HepG2 (cell line): ENCODE measurements around the gene PPIL3. TPM values are rescaled to one million over a fixed set of nuclear protein-coding genes. Genes with fewer than 3 reads are reported as not detected.

ENCODE experiments used
- AGO2 ChIP-seq: fragments of 200-400 bp; formaldehyde crosslinking; optimal IDR thresholded peaks from 2 replicates; pipeline ENCODE3; 2017; ENCODE audit warnings: mild to moderate bottlenecking, low read depth, low read length, moderate library complexity
- ARHGAP35 ChIP-seq: sonication (generic); formaldehyde crosslinking; IDR thresholded peaks from 2 replicates; pipeline ENCODE4 v1.9.0; 2022; ENCODE audit warnings: mild to moderate bottlenecking, inconsistent platforms, moderate library complexity, missing genetic modification reagents, borderline replicate concordance
- ARID2 ChIP-seq: sonication (generic); formaldehyde crosslinking; IDR thresholded peaks from 2 replicates; pipeline ENCODE4 v1.8.1; 2022; ENCODE audit warnings: mild to moderate bottlenecking, missing genetic modification reagents, borderline replicate concordance
- CAMTA2 ChIP-seq: sonication (generic); formaldehyde crosslinking; IDR thresholded peaks from 2 replicates; pipeline ENCODE4 v1.4.0; 2020; ENCODE audit warnings: mild to moderate bottlenecking, missing genetic modification reagents, borderline replicate concordance
- CCDC6 ChIP-seq: sonication (generic); formaldehyde crosslinking; IDR thresholded peaks from 2 replicates; pipeline ENCODE4 v1.8.1; 2022; ENCODE audit warnings: mild to moderate bottlenecking, missing genetic modification reagents, moderate library complexity
- FOXM1 ChIP-seq: sonication (generic); formaldehyde crosslinking; IDR thresholded peaks from 2 replicates; pipeline ENCODE4 v1.5.0; 2020; ENCODE audit warnings: missing genetic modification reagents
- IRF2 ChIP-seq: IDR thresholded peaks from 2 replicates; pipeline ENCODE4 v1.6.1; 2018; ENCODE audit warnings: missing genetic modification reagents, missing compliant biosample characterization
- KAT7 ChIP-seq: IDR thresholded peaks from 2 replicates; pipeline ENCODE4 v1.6.1; 2018; ENCODE audit warnings: borderline replicate concordance, missing compliant biosample characterization
- KLF13 ChIP-seq: sonication (generic); formaldehyde crosslinking; IDR thresholded peaks from 2 replicates; pipeline ENCODE4 v1.4.0; 2020; ENCODE audit warnings: mild to moderate bottlenecking, missing genetic modification reagents
- NCOA1 ChIP-seq: sonication (generic); formaldehyde crosslinking; IDR thresholded peaks from 2 replicates; pipeline ENCODE4 v1.9.0; 2021; ENCODE audit warnings: missing genetic modification reagents
- NCOR1 ChIP-seq: fragments of 200-600 bp; sonication (generic); IDR thresholded peaks from 2 replicates; pipeline ENCODE4 v1.7.0; 2017; ENCODE audit warnings: antibody characterized with exemption, low read length, borderline replicate concordance
- ONECUT2 ChIP-seq: sonication (generic); formaldehyde crosslinking; IDR thresholded peaks from 2 replicates; pipeline ENCODE4 v1.4.0; 2020; ENCODE audit warnings: missing genetic modification reagents
- PHF20 ChIP-seq: sonication (generic); formaldehyde crosslinking; IDR thresholded peaks from 2 replicates; pipeline ENCODE4 v1.5.0; 2020; ENCODE audit warnings: mild to moderate bottlenecking, missing genetic modification reagents
- PHF21A ChIP-seq: sonication (generic); formaldehyde crosslinking; IDR thresholded peaks from 2 replicates; pipeline ENCODE4 v1.5.0; 2020; ENCODE audit warnings: mild to moderate bottlenecking, missing genetic modification reagents
- POLR2A ChIP-seq, 2 experiments: IDR thresholded peaks; 2 replicates each; pipeline ENCODE4 v1.6.1; 2011; ENCODE audit warnings: low read depth in 2 of 2, low read length in 2 of 2, mild to moderate bottlenecking in 1 of 2, moderate library complexity in 1 of 2; ENCODE audit not compliant: insufficient read depth in 1 of 2
- RAD21 ChIP-seq: fragments of 450-650 bp; formaldehyde crosslinking; IDR thresholded peaks from 2 replicates; pipeline ENCODE4 v1.5.0; 2020; ENCODE audit warnings: mild to moderate bottlenecking
- RARG ChIP-seq: sonication (generic); formaldehyde crosslinking; IDR thresholded peaks from 2 replicates; pipeline ENCODE4 v1.4.0; 2020; ENCODE audit warnings: low read depth, mild to moderate bottlenecking, missing genetic modification reagents
- RCOR2 ChIP-seq: IDR thresholded peaks from 2 replicates; pipeline ENCODE4 v1.6.1; 2016; ENCODE audit warnings: missing biosample characterization, missing genetic modification reagents
- REL ChIP-seq: sonication (generic); formaldehyde crosslinking; conservative IDR thresholded peaks from 2 replicates; pipeline ENCODE4 v1.8.0; 2022; ENCODE audit warnings: mild to moderate bottlenecking, missing genetic modification reagents, moderate library complexity
- SP4 ChIP-seq: sonication (generic); formaldehyde crosslinking; IDR thresholded peaks from 2 replicates; pipeline ENCODE4 v1.8.1; 2023; ENCODE audit warnings: mild to moderate bottlenecking, missing genetic modification reagents
- SRY ChIP-seq: sonication (generic); formaldehyde crosslinking; IDR thresholded peaks from 2 replicates; pipeline ENCODE4 v1.8.0; 2022; ENCODE audit warnings: mild to moderate bottlenecking, missing genetic modification reagents
- ZBTB21 ChIP-seq: sonication (generic); formaldehyde crosslinking; IDR thresholded peaks from 2 replicates; pipeline ENCODE4 v1.4.0; 2020; ENCODE audit warnings: missing genetic modification reagents
- ZKSCAN1 ChIP-seq: fragments of 150-350 bp; IDR thresholded peaks from 2 replicates; pipeline ENCODE4 v1.6.1; 2014; ENCODE audit warnings: low read length
- ZNF260 ChIP-seq: sonication (generic); formaldehyde crosslinking; IDR thresholded peaks from 2 replicates; pipeline ENCODE4 v1.4.0; 2020; ENCODE audit warnings: missing genetic modification reagents, low read depth, mild to moderate bottlenecking, borderline replicate concordance
- ZNF382 ChIP-seq: sonication (generic); formaldehyde crosslinking; IDR thresholded peaks from 2 replicates; pipeline ENCODE4 v1.5.0; 2020; ENCODE audit warnings: missing genetic modification reagents, mild to moderate bottlenecking, borderline replicate concordance
- ZNF570 ChIP-seq: sonication (generic); formaldehyde crosslinking; IDR thresholded peaks from 2 replicates; pipeline ENCODE4 v1.4.0; 2020; ENCODE audit warnings: mild to moderate bottlenecking, missing genetic modification reagents, borderline replicate concordance
- ZNF761 ChIP-seq: sonication (generic); formaldehyde crosslinking; conservative IDR thresholded peaks from 2 replicates; pipeline ENCODE4 v1.4.0; 2020; ENCODE audit warnings: mild to moderate bottlenecking, missing genetic modification reagents
- ZNF768 ChIP-seq: sonication (generic); formaldehyde crosslinking; IDR thresholded peaks from 2 replicates; pipeline ENCODE4 v1.4.0; 2020; ENCODE audit warnings: missing genetic modification reagents
- ZNF891 ChIP-seq: sonication (generic); formaldehyde crosslinking; IDR thresholded peaks from 2 replicates; pipeline ENCODE4 v1.5.0; 2020; ENCODE audit warnings: mild to moderate bottlenecking, missing genetic modification reagents
- ZSCAN22 ChIP-seq: sonication (generic); formaldehyde crosslinking; IDR thresholded peaks from 2 replicates; pipeline ENCODE4 v1.4.0; 2020; ENCODE audit warnings: mild to moderate bottlenecking, missing genetic modification reagents
- polyA plus RNA-seq, 8 experiments: library from polyadenylated mRNA; depleted of rRNA in 3 of 8; stranded (reverse) in 7 of 8; unstranded in 1 of 8; fragments of >200 nt; fragmentation: Illumina TruSeq in 4 of 8; extraction: Trizol in 4 of 8; gene quantifications; 2 replicates each; pipeline versions ENCODE4 v1.2.1 to v1.2.3, GENCODE V29; 2011 to 2016; ENCODE audit warnings: low read depth in 4 of 8, missing spikeins in 1 of 8, mixed read lengths in 1 of 8; ENCODE audit not compliant: insufficient read depth in 1 of 8
- total RNA-seq, 5 experiments: library from RNA; depleted of rRNA; stranded (reverse); fragments of >200 nt; fragmentation: Illumina TruSeq; extraction: Trizol; gene quantifications; 2 replicates each; pipeline ENCODE4 v1.2.3, GENCODE V29; 2016; ENCODE audit warnings: low read depth in 1 of 5
- TF ChIP-seq, protein P1 (sequence below): sonication (generic); formaldehyde crosslinking; IDR thresholded peaks from 2 replicates; pipeline ENCODE4 v1.4.0; 2020; ENCODE audit warnings: missing genetic modification reagents, borderline replicate concordance

Gene PPIL3
- total and polyA plus RNA-seq, 2 of the 13 experiments (the other 11 are each of a cell fraction or from before 2014, with no cell fraction given) = 98.7 to 107 TPM

DNA sequence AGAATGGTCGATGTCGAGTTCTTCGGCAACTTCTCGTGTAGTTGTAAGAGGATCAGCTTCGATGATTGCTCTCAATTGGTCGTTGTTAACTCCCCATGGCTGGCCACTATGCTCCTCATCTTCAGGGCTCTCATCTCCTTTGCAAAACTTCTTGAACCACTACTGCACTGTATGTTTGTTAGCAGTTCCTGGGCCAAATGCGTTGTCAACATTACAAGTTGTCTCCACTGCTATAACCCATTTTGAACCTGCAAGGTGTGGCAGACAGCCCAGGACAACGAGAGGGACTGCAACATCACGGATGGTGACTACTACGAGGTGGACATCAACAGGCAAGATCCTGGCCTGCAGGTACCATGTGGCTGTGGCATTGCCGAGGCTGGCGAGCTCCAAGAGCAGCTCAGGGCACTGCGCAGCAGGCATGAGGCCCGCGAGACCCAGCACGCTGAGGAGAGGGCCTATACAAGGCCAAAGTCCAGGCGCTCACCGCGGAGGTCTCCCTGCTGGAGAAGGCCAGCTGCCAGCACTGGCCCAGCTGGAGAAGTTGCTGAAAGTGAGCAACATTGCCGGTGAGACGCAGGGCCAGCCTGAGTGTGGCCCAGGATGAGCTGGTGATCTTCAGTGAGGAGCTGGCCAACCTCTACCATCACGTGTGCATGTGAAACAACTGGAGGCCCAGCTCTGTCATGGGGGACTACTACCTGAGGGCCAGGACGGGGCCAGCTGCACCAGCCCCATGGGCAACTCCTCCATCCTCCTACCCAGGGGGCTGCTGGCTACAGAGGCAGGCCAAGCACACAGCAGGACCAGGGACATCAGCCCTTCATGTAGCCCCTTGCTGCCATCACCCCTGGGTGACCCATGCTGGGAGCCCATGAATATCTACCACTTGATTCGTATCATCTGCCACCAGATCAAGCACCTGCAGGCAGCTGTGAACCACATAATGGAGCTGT is 44.6 kb downstream of the PPIL3 start (continued):
- no peak for TF ChIP-seq RAD21 (CRISPR knock-in tag)
- no peak for TF ChIP-seq ZNF382 (CRISPR knock-in tag)
- TF ChIP-seq NCOA1 (CRISPR knock-in tag) = no peak
- TF ChIP-seq ZNF768 = peak; percentile 83; the same call in 1 of the 2 replicates
- TF ChIP-seq SRY (CRISPR knock-in tag) = peak; percentile 37; the same call in 1 of the 2 replicates
- no peak for TF ChIP-seq AGO2
- TF ChIP-seq RARG (CRISPR knock-in tag) = no peak
- TF ChIP-seq ZNF570 (CRISPR knock-in tag) = no peak
- TF ChIP-seq KLF13 (CRISPR knock-in tag) = no peak
- no peak for TF ChIP-seq KAT7
- no peak for TF ChIP-seq CAMTA2 (CRISPR knock-in tag)
- TF ChIP-seq ZNF891 = peak; percentile 71
- no peak for TF ChIP-seq REL
- TF ChIP-seq ONECUT2 (CRISPR knock-in tag) = no peak
- TF ChIP-seq NCOR1 = no peak
- no peak for TF ChIP-seq ZKSCAN1
- TF ChIP-seq ARID2 = peak; percentile 96
- TF ChIP-seq PHF20 (CRISPR knock-in tag) = peak; percentile 48; the same call in 1 of the 2 replicates
- TF ChIP-seq SP4 (CRISPR knock-in tag) = peak; percentile 72; the same call in 1 of the 2 replicates
- TF ChIP-seq PHF21A (CRISPR knock-in tag) = no peak
- TF ChIP-seq FOXM1 (CRISPR knock-in tag) = no peak
- TF ChIP-seq ZNF761 (CRISPR knock-in tag) = no peak; the same call in none of the 2 replicates
- TF ChIP-seq CCDC6 (CRISPR knock-in tag) = no peak
- TF ChIP-seq RCOR2 (CRISPR knock-in tag) = no peak
- peak; percentile 20; the same call in 1 of the 2 replicates for TF ChIP-seq IRF2 (CRISPR knock-in tag)
- TF ChIP-seq ZSCAN22 = no peak
- TF ChIP-seq ZBTB21 = no peak
- 0 out of 4 replicates have a peak, but pooled peaks of 1 of the 2 experiments have one; percentile 33 for TF ChIP-seq POLR2A (IDR thresholded peaks at IDR 0.05; ENCODE audit: insufficient read depth in 1 of 2, low read depth in 2 of 2, low read length in 2 of 2)
- TF ChIP-seq, protein P1, sequence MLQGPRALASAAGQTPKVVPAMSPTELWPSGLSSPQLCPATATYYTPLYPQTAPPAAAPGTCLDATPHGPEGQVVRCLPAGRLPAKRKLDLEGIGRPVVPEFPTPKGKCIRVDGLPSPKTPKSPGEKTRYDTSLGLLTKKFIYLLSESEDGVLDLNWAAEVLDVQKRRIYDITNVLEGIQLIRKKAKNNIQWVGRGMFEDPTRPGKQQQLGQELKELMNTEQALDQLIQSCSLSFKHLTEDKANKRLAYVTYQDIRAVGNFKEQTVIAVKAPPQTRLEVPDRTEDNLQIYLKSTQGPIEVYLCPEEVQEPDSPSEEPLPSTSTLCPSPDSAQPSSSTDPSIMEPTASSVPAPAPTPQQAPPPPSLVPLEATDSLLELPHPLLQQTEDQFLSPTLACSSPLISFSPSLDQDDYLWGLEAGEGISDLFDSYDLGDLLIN (CRISPR knock-in tag) = no peak; the same call in 1 of the 2 replicates
- TF ChIP-seq ARHGAP35 (CRISPR knock-in tag) = peak; percentile 22; the same call in 1 of the 2 replicates
- no peak for TF ChIP-seq ZNF260 (CRISPR knock-in tag)
